NCI-H2227 (cell line): ENCODE measurements around the gene CLEC4D.
"Not testable (repeated sequence)": the region's sequence is repeated elsewhere in the genome, so short reads cannot be mapped to it uniquely, and the experiment has no call there.

ENCODE experiments used
- DNase-seq: peaks from one replicate; lab custom pipeline; 2025; ENCODE audit not compliant: unreplicated experiment; lab: John Stamatoyannopoulos, UW

Gene CLEC4D

GRCh38 chr12:8513256-8513655 lies at the start of gene CLEC4D:
Gene CLEC4D (plus strand): TSS chr12:8513503. CDS start chr12:8513733, 230 bp downstream.
- DNase-seq: no peak

DNA sequence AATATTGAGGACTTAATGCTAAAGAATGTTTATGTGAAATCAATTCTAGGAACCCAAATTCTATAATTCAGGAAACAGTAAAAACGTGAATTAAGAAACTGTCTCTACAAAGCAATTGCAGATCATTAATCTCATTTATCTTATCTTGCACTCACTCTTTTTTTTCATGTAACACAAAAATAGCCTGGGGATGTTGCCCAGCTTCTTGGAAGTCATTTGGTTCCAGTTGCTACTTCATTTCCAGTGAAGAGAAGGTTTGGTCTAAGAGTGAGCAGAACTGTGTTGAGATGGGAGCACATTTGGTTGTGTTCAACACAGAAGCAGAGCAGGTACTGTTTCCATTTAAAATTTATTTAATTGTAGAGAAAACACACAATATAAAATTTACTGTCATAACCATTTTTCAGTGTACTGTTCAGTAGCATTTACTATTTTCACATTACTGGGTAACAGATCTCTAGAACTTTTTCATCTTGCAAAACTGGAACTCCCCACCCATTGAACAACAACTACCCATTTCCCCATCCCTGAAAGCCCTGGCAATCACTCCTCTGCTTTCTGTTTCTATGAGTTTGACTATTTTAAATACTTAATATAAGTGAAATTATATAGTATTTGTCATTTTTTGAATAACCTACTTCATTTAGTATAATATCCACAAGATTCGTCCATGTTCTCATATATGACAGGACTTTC lies 47.9 kb upstream of the CLEC4D start:
- DNase-seq: no peak

DNA sequence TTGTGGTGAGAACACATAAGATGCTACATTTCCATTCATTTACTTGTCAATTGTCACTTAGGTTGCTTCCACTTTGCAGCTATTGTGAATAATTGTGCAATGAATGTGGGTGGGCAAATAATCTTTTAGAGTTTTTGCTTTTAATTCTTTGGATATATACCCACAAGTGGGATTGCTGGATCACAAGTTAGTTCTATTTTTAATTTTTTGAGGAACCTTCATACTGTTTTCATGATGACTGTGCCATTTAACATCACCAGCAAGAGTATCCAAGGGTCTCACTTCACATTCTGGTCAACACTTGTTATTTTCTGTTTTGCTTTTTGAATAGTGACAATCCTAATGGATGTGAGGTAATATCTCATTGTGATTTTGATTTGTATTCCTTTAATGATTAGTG lies 47.1 kb upstream of the CLEC4D start:
- DNase-seq: no peak

- DNase-seq: no peak
Measured at GRCh38 chr12:8471090-8471489, 42.2 kb upstream of the CLEC4D start.

GRCh38 chr12:8475508-8476203 lies 37.6 kb upstream of the CLEC4D start:
- DNase-seq: no peak

- no peak for DNase-seq
Measured at GRCh38 chr12:8482571-8483061, 30.7 kb upstream of the CLEC4D start.

- no peak for DNase-seq
Measured at GRCh38 chr12:8483079-8483478, 30.2 kb upstream of the CLEC4D start.

- DNase-seq: no peak
Measured at GRCh38 chr12:8491646-8492530, 21.4 kb upstream of the CLEC4D start.

DNA sequence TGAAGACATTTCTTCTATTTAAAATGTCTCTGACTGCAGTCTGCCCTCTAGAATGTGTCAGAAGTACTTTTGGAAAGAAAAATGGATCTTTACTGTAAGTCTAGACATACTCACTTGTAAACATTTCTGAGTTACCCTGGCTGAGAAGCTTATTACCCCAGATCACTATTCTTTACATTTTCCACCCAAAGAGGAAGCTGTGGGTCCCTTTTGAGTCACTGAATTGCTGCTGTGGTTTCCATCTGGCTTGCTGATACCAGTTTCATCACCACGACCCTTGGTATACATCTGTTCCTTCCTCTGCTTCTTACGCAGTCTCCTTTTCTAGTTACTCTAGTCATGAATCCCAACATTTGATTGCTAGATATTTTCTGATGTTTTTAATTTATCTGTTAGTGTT lies 20.2 kb upstream of the CLEC4D start:
- no peak for DNase-seq

DNA sequence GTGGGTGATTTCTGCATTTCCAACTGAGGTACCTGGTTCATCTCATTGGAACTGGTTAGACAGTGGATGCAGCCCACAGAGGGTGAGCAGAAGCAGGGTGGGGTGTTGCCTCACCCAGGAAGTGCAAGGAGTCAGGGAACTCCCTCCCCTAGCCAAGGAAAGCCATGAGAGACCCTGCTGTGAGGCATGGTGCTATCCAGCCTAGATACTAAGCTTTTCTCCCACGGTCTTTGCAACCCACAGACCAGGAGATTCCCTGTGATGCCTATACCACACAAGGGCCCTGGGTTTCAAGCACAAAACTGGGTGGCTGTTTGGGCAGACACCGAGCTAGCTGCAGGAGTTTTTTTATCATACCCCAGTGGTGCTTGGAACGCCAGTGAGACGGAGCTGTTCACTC lies 17.6 kb upstream of the CLEC4D start:
- DNase-seq: not testable (repeated sequence)

- DNase-seq: not testable (repeated sequence)
Measured at GRCh38 chr12:8496074-8496473, 17.2 kb upstream of the CLEC4D start.

GRCh38 chr12:8499616-8500015 lies 13.7 kb upstream of the CLEC4D start:
- no peak for DNase-seq

DNA sequence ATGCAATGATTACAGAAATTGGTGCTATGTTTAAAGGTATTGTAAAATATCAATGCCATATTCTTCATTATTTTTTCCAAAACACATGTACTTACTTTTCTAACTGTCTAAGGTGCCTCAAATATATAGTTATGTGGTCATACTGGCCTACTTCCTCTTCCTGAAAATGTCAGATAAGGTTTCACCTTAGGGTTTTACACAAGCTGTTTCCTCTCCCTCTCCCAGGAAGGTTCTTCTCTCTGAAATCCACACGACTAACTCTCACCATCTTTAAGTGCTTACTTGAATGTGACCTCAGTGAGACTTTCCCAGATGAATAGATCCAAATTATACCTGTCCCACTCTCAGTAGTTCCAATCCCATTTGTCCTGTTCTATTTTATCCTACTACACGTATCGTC lies 11.6 kb upstream of the CLEC4D start:
- no peak for DNase-seq

DNA sequence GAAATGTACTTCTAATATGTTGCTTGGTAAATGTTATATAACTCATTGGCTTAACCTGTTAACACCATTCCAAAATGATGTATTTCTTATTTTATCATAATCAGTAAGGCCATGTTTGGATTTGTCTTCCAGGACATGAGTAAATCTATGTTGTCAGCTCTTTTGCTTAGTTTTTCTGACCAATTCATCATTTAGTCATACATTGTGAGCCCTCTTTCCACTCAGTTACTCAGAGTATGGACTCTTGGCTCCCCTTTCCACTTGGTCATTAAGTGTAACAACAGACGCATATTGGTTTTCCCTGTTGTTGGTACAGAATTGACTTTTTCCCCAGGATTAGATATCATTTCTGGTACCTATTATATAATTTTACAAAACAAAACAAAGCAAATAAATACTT lies 9.0 kb upstream of the CLEC4D start:
- no peak for DNase-seq

- DNase-seq: no peak
Measured at GRCh38 chr12:8507596-8507995, 5.7 kb upstream of the CLEC4D start.

DNA sequence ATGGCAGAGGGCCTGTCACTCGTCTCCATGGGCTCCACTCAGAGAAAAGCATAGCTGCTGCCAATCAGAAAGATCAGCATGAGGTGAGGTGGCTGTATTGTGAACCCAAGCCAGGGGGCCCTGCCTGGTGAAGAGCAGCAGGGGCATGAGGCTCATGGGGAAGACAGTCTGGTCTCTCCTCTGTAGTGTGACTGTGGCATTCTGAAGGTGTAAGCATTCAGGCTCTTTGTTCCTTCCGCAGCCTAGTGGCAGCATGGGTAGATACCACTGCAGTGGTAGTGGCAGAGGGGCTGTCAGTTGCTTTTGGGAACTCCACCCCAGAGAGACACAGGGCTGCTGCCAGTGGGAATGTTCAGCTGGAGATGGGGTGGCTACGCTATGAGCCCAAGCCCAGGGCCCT lies 5.1 kb upstream of the CLEC4D start:
- DNase-seq: no peak

DNA sequence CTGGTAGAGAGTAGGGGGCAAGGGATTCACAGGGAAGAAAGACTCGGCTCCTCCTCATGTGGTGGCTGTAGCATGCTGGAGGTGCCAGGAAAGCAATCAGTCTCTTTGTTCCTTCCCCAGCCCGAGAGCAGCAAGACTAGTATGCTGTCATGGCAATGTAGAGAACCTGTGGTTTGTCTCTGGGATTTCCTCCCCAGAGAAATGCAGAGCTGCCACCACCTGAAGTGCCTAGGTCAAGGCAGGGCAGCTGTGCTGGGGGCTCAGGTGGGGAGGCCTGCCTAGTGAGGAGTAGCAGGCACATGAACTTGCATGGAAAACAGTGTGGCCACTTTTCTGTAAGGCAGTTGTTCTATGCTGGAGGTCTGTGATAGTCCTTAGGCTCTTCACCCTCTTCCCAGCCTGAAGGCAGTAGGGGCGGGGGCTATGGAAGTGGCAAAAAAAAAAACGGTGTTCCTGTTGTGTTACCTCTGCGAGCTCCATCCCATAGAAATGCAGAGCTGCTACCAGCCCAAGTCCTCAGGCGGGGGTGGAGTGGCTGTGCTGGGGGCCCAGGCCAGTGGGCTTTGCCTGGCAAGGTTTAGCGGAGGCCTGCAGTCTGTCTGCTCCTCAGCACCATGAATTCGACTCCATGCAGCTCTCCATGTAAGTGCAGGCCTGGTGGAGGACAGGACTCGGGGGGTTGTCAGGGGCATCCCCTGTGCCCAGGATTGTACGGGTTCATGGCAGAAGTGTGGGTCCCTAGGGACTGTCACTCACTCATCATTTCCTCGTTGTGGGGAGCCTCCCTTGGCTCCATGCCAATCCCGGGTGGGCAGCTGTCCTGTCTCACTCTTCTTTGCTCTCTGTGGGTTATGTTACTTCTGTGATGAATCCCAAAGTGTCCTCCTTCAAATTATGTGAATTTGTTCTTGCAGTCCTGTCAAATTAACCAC lies 4.1 kb upstream of the CLEC4D start:
- no peak for DNase-seq

DNA sequence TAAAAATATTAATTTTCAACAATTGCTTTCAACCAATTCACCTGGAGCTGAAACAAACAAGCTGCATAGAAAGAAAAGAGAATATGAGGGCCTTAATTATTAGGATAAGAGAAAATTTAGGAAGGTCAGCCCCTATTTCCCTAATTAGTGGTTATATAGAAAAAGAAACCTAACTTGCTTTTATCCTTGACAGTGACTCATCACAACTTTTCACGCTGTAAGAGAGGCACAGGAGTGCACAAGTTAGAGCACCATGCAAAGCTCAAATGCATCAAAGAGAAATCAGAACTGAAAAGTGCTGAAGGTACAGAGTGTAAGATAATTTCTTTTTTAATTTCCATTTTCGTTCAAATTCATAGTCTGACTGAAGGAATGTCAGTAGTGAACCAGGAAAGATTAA lies 4.7 kb downstream of the CLEC4D start:
- DNase-seq: no peak

DNA sequence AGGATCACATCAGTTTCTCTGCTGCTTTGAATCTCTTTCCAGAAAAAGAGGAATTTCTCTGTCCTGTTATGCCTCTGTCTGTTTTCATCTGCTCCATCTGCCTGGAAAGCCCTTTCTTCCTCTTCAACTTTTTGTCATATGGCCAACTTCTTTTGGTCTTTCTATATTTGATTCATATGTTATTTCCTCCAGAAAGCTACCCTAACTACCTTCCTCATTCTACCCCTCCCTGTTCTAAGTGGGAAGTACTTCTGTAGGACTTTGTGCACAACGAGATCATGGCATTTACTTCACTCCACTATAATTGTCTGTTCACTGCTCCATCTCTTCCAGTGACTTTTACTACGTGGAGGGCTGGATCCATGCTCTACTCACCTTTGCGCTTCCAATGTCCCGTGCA lies 5.9 kb downstream of the CLEC4D start:
- no peak for DNase-seq
